ENCODE measurements around the gene PLPP3.

Gene PLPP3

DNA sequence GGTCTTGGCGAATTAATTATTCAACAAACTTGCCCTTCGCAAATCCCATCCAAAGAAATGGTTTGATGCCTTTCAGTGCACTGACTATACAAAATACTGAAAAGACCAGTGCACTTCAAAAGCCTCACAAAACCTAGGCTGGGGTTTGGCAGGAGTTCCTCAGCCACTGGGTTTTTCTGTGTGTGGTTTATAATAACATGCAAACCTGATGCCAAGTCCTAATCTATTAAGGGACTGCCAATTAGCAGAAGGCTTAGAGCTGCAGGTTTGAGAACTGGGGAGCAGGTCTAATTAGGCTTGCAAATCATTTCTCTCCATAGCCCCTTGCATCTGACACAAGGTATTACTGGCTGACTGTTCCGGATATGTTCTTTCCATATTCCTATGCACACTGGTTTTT, 27.7 kb downstream of the PLPP3 start:
- POLR2A ChIA-PET, result no interaction called here
- Histone ChIP-seq H3K36me3 (ENCODE audit: control insufficient read depth in 2 of 2, insufficient read depth in 1 of 2, low read length in 2 of 2) (no peaks in the 10 kb centered on the region), H3K4me3 (ENCODE audit: low read depth, low read length) (no peak overlapping the region), H3K4me1 (ENCODE audit: control insufficient read depth, insufficient read depth, low read length) (no peaks in the 10 kb centered on the region), H3K9me3 (ENCODE audit: control insufficient read depth, insufficient read depth, low read depth, low read length) (no peaks in the 10 kb centered on the region), H3K27ac (ENCODE audit: extremely low read depth, low read depth, low read length) (no peak overlapping the region)
- no peak for TF ChIP-seq ZNF24 (tag by site-specific recombination; IDR thresholded peaks at IDR 0.05)
- no peak for TF ChIP-seq ZNF707 (tag by site-specific recombination; IDR thresholded peaks at IDR 0.05)
- TF ChIP-seq ZBTB21 (tag by site-specific recombination; IDR thresholded peaks at IDR 0.05), result no peak
- no peak for TF ChIP-seq ZNF664 (tag by site-specific recombination; IDR thresholded peaks at IDR 0.05)
- no peak for TF ChIP-seq ZNF10 (tag by site-specific recombination; IDR thresholded peaks at IDR 0.05)
- no peak for TF ChIP-seq ZNF416 (tag by site-specific recombination; IDR thresholded peaks at IDR 0.05)
- TF ChIP-seq TCF7L2 (IDR thresholded peaks at IDR 0.05; ENCODE audit: borderline replicate concordance, low read depth, low read length), result no peak
- TF ChIP-seq, protein P1, sequence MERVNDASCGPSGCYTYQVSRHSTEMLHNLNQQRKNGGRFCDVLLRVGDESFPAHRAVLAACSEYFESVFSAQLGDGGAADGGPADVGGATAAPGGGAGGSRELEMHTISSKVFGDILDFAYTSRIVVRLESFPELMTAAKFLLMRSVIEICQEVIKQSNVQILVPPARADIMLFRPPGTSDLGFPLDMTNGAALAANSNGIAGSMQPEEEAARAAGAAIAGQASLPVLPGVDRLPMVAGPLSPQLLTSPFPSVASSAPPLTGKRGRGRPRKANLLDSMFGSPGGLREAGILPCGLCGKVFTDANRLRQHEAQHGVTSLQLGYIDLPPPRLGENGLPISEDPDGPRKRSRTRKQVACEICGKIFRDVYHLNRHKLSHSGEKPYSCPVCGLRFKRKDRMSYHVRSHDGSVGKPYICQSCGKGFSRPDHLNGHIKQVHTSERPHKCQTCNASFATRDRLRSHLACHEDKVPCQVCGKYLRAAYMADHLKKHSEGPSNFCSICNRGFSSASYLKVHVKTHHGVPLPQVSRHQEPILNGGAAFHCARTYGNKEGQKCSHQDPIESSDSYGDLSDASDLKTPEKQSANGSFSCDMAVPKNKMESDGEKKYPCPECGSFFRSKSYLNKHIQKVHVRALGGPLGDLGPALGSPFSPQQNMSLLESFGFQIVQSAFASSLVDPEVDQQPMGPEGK (tag by site-specific recombination; IDR thresholded peaks at IDR 0.05), result no peak
- TF ChIP-seq, protein P2, sequence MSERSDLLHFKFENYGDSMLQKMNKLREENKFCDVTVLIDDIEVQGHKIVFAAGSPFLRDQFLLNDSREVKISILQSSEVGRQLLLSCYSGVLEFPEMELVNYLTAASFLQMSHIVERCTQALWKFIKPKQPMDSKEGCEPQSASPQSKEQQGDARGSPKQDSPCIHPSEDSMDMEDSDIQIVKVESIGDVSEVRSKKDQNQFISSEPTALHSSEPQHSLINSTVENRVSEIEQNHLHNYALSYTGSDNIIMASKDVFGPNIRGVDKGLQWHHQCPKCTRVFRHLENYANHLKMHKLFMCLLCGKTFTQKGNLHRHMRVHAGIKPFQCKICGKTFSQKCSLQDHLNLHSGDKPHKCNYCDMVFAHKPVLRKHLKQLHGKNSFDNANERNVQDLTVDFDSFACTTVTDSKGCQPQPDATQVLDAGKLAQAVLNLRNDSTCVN (tag by site-specific recombination; optimal IDR thresholded peaks at IDR 0.05), result no peak
- no peak for TF ChIP-seq YY2 (tag by site-specific recombination; IDR thresholded peaks at IDR 0.05)
- TF ChIP-seq ZNF596 (tag by site-specific recombination; IDR thresholded peaks at IDR 0.05), result no peak
- CTCF ChIA-PET, result no interaction called here

DNA sequence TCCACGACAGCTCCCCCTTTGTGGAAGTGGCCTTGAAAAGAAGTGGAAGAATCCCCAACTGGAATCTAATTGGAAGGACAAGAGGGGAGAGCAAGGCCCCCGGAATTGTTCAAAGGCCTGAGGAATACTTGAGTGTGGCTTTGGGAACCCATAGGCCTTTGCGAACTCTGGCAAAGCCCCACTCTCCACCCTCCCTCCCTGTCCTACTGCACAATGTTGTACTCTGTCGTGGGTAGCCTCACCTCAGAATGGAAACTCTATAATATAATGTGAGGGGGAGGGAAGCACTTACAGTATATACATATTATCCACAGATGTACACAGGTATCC, 28.5 kb downstream of the PLPP3 start:
- Histone ChIP-seq H3K27ac (ENCODE audit: extremely low read depth, low read depth, low read length) (no peak overlapping the region), H3K9me3 (ENCODE audit: control insufficient read depth, insufficient read depth, low read depth, low read length) (no peaks in the 10 kb centered on the region), H3K4me3 (ENCODE audit: low read depth, low read length) (no peak overlapping the region), H3K36me3 (ENCODE audit: control insufficient read depth in 2 of 2, insufficient read depth in 1 of 2, low read length in 2 of 2) (no peaks in the 10 kb centered on the region), H3K4me1 (ENCODE audit: control insufficient read depth, insufficient read depth, low read length) (no peaks in the 10 kb centered on the region)
- ChIA-PET CTCF (no interaction called here), POLR2A (no interaction called here)
- TF ChIP-seq, protein P3, sequence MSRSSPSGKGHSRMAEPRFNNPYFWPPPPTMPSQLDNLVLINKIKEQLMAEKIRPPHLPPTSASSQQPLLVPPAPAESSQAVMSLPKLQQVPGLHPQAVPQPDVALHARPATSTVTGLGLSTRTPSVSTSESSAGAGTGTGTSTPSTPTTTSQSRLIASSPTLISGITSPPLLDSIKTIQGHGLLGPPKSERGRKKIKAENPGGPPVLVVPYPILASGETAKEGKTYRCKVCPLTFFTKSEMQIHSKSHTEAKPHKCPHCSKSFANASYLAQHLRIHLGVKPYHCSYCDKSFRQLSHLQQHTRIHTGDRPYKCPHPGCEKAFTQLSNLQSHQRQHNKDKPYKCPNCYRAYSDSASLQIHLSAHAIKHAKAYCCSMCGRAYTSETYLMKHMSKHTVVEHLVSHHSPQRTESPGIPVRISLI (tag by site-specific recombination; IDR thresholded peaks at IDR 0.05), result no peak
- TF ChIP-seq, protein P4, sequence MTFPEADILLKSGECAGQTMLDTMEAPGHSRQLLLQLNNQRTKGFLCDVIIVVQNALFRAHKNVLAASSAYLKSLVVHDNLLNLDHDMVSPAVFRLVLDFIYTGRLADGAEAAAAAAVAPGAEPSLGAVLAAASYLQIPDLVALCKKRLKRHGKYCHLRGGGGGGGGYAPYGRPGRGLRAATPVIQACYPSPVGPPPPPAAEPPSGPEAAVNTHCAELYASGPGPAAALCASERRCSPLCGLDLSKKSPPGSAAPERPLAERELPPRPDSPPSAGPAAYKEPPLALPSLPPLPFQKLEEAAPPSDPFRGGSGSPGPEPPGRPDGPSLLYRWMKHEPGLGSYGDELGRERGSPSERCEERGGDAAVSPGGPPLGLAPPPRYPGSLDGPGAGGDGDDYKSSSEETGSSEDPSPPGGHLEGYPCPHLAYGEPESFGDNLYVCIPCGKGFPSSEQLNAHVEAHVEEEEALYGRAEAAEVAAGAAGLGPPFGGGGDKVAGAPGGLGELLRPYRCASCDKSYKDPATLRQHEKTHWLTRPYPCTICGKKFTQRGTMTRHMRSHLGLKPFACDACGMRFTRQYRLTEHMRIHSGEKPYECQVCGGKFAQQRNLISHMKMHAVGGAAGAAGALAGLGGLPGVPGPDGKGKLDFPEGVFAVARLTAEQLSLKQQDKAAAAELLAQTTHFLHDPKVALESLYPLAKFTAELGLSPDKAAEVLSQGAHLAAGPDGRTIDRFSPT (tag by site-specific recombination; IDR thresholded peaks at IDR 0.05), result no peak
- TF ChIP-seq ZNF791 (tag by site-specific recombination; IDR thresholded peaks at IDR 0.05), result no peak
- TF ChIP-seq ZNF112 (tag by site-specific recombination; IDR thresholded peaks at IDR 0.05), result no peak
- TF ChIP-seq, protein P5, sequence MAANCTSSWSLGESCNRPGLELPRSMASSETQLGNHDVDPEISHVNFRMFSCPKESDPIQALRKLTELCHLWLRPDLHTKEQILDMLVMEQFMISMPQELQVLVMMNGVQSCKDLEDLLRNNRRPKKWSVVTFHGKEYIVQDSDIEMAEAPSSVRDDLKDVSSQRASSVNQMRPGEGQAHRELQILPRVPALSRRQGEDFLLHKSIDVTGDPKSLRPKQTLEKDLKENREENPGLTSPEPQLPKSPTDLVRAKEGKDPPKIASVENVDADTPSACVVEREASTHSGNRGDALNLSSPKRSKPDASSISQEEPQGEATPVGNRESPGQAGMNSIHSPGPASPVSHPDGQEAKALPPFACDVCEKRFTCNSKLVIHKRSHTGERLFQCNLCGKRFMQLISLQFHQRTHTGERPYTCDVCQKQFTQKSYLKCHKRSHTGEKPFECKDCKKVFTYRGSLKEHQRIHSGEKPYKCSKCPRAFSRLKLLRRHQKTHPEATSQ (tag by site-specific recombination; IDR thresholded peaks at IDR 0.05), result no peak
- no peak for TF ChIP-seq ZNF843 (tag by site-specific recombination; IDR thresholded peaks at IDR 0.05)
- no peak for TF ChIP-seq GLI2 (tag by site-specific recombination; IDR thresholded peaks at IDR 0.05; ENCODE audit: borderline replicate concordance, low read depth)
- TF ChIP-seq ZSCAN23 (tag by site-specific recombination; IDR thresholded peaks at IDR 0.05), result no peak
- TF ChIP-seq ZBTB48 (tag by site-specific recombination; IDR thresholded peaks at IDR 0.05), result no peak
- TF ChIP-seq ZNF654 (tag by site-specific recombination; IDR thresholded peaks at IDR 0.05; ENCODE audit: low read depth), result no peak
- TF ChIP-seq, protein P6, sequence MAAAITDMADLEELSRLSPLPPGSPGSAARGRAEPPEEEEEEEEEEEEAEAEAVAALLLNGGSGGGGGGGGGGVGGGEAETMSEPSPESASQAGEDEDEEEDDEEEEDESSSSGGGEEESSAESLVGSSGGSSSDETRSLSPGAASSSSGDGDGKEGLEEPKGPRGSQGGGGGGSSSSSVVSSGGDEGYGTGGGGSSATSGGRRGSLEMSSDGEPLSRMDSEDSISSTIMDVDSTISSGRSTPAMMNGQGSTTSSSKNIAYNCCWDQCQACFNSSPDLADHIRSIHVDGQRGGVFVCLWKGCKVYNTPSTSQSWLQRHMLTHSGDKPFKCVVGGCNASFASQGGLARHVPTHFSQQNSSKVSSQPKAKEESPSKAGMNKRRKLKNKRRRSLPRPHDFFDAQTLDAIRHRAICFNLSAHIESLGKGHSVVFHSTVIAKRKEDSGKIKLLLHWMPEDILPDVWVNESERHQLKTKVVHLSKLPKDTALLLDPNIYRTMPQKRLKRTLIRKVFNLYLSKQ (tag by site-specific recombination; IDR thresholded peaks at IDR 0.05; ENCODE audit: borderline replicate concordance), result no peak
- TF ChIP-seq ZNF202 (tag by site-specific recombination; IDR thresholded peaks at IDR 0.05; ENCODE audit: borderline replicate concordance), result no peak
- TF ChIP-seq, protein P7, sequence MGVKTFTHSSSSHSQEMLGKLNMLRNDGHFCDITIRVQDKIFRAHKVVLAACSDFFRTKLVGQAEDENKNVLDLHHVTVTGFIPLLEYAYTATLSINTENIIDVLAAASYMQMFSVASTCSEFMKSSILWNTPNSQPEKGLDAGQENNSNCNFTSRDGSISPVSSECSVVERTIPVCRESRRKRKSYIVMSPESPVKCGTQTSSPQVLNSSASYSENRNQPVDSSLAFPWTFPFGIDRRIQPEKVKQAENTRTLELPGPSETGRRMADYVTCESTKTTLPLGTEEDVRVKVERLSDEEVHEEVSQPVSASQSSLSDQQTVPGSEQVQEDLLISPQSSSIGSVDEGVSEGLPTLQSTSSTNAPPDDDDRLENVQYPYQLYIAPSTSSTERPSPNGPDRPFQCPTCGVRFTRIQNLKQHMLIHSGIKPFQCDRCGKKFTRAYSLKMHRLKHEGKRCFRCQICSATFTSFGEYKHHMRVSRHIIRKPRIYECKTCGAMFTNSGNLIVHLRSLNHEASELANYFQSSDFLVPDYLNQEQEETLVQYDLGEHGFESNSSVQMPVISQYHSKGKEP (tag by site-specific recombination; IDR thresholded peaks at IDR 0.05), result no peak
- no peak for TF ChIP-seq SCRT2 (tag by site-specific recombination; IDR thresholded peaks at IDR 0.05)
- no peak for TF ChIP-seq ZNF2 (tag by site-specific recombination; IDR thresholded peaks at IDR 0.05)

Data from HEK293 (cell line).